Stimulated activated CD8-positive, alpha-beta memory T cell treated with anti-CD3 and anti-CD28 coated beads, Interleukin-7, amount 100 ng/mL, for 48 hours (primary cell): ENCODE results near the gene TSGA10.
"Not testable (repeated sequence)": the region's sequence is repeated elsewhere in the genome, so short reads cannot be mapped to it uniquely, and the experiment has no call there.

ENCODE experiments used
- DNase-seq, 2 donors: peaks; one replicate each; pipeline ENCODE4 v3.0.0-alpha.2; 2020; ENCODE audit warnings: low read depth in 1 of 2; ENCODE audit errors: extremely low read depth in 1 of 2

Gene TSGA10

DNA sequence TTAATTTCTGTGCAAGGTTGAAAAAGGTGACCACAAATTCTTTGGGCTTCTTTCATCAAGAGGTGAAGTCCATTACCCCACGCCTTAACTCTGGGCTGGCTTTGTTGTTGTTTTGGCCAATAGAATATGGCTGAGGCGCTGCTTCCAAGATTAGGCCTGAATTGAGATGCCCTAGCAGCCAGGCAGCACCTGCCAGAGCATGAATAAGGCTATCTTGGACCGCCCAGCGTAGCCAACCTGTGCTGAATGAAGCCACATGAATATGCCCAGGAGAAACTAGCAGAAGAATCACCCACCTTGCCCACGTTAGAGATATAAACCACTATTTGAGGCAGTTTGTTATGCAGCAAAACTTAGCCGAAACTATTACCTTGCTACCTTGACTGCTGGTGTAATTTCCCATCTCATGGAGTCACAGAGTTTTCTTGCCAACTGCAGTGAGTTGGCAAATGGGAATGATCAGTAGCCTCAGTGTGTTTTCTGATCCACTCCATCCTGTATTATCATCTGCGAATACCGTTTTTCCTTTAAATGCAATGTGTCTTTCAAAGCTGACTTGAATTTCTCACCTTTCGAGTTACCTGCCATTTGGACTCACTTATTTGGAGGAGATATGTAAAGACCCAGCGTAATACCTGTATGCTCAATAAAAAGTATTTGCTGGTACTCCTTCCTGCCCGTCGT is 679 bp downstream of the TSGA10 start:
- no peak for DNase-seq

DNA sequence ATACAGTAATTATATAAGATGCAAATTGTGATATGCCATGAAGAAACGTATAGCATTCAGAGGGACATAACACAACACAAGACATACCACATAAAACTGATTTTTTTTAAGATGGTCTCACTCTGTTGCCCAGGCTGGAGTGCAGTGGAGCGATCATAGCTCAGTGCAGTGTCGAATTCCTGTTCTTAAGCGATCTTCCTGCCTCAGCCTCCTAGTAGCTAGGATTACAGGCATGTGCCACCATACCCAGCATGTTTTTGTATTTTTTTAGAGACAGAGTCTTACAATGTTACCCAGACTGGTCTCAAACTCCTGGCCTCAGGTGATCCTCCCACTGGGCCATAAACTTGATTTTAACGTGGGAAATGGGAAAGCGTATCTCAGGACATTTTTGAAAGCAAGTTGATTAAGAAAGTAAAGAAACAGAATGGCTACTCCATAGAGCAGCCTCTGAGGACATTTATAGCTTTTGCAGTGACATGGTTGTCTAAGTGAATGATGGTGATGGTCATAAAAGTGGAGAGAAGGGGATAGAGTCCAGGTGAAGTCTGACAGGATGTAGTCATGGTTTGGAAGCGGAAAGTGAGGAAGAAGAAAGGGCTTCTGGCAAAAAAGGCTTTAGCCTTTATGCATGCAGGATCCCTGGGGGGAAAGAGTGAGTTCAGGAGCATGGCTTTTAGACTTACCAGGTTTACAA is 2.4 kb downstream of the TSGA10 start:
- no peak for DNase-seq

DNA sequence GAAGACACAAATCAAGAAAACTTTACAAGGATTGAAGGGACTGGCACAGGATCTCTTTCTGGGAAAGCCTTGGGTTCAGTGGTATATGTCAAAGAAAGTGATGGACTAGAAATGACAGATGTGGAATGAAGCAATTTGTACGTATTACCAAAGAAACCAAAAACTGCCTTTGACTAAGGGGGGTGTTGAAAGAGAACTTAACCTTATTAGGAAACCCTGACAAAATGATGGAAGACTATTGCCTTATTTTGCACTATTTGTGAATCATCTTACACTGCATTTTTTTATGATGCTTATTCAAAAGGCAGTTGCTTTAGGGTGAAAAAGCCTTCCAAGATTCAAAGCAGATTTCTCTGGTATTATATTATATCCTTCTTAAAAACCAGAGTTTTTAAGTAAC is 4.0 kb downstream of the TSGA10 start:
- DNase-seq, result no peak

DNA sequence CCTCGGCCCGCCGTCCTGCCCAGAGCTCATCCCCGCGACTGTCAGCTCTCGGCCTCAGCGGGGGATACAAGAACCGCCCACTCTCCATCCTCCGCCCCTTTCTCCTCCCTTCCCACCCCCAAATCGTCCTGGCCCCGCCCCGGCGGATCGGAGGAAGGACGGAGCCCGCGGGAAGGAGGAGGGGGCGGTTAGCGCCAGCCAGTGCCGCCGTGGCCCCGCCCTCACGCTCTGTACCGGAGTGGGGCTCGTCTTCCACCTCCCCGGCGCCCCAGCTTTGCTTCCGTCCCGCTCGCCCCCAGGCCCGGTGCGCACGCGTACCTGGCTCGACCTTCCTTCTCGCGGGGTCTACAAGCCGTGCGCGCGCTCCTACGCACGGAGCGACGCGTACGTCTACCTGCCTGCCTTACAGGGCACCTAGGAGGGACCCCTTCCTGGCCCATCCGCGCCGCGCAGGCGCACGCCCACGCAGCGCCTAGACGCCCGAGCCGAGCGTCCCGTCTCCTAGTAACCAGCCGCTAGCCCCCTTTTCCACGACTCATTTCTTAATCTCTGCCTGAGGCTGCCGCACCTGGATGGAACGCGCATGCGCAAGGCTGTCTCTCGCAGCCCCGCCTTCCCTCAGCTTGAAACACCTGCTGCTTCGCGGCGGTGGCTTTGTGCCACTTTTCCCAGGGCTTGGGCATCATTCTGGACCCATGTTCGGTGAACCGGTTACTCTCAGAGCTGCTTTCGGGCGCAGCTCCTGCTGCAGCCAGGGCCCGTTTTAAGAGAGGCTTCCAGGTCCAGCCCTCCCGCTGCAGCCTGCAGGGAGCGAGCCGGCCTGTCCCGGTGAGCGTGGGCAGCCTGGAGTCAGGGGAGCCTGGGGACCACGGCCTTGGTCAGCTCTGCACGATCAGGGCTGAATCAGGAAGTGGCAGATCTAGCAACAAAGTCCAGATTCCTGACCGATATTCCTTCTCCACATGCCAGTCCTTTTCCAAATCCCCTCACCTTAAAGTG is 13.3 kb downstream of the TSGA10 start, which contains the start of gene C2orf15:
Gene C2orf15, plus strand, starts transcription at position 598 of the 999 bp plus-strand sequence. CDS start 8,852 bp downstream, outside the sequence.
- DNase-seq, result peak; percentile 95 to 96

DNA sequence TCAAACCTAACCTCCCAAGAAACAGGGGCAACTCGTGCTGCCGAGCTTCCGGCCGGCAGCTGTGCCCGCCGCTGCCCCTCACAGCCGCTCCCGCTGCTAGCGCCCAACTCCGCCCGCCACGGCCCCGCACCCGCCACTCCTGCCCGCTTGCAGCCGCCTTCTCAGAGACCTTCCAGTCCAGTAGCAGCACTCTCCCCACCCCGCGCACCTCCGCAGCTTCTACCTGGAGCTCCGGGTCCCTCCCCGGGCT is 14.0 kb downstream of the TSGA10 start:
- no peak for DNase-seq

DNA sequence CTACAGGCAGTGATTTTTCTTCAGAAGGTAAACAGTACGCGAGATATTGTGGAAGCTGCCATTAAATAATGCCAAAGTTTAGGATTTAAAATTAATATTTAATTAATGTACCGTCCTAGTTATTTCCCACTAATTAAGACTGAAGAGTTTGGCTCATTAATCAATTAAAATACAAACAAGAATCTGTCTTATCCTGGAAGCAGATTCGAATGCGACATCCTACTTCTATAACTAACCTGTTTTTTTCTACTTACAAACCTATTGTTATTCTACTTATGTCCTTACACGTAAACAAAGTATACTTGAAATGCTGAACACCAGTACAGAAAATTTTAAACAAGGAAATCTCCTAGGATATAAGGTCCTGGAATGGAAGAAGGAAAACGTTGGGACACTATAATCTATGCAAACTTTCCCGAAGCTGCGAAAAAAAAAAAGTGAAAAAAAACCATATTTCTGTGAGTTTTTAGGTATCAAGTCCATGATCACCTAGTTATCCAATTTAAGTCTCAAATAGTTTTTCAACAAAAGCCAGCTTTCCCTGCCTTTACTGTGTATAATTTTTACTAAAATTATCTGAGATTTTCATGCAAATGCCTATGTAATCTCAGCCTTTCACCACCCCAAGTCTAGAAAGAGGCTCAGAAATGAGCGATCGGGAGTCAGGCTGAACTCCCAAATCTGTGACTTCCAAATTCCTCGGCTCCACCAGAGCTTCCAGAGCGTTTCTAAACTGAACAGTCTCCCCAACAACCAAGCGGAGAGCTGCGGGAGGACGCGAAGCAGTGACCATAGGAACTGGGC is 14.5 kb downstream of the TSGA10 start:
- no peak for DNase-seq

DNA sequence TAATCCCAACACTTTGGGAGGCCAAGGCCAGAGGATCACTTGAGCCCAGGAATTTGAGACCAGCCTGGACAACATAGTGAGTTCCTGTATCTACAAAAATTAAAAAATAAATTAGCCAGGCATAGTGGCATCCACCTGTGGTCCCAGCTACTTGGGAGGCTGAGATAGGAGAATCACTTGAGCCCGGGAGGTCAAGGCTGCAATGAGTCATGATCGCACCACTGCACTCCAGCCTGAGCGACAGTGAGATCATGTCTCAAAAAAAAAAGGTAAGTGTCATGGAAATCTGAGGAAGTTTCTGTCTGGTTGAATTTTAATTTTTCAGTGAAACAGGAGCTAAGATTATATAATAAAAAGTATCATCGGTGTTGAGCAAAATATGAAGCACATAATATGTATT is 15.7 kb downstream of the TSGA10 start:
- no peak for DNase-seq

DNA sequence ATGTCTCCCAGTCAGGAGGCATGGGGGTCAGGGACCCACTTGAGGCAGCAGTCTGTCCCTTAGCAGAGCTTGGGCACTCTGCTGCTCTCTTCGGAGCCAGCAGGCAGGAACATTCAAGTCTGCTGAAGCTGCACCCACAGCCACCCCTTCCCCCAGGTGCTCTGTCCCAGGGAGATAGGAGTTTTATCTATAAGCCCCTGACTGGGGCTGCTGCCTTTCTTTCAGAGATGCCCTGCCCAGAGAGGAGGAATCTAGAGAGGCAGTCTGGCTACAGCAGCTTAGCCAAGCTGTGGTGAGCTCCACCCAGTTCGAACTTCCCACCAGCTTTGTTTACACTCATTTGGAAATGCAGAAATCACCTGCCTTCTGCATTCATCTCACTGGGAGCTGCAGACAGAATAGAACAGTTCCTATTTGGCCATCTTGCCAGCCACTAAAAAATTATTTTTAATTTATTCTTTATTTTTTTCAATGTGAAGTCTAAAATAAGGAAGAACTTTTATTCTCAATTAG is 19.6 kb downstream of the TSGA10 start:
- DNase-seq, result not testable (repeated sequence)

DNA sequence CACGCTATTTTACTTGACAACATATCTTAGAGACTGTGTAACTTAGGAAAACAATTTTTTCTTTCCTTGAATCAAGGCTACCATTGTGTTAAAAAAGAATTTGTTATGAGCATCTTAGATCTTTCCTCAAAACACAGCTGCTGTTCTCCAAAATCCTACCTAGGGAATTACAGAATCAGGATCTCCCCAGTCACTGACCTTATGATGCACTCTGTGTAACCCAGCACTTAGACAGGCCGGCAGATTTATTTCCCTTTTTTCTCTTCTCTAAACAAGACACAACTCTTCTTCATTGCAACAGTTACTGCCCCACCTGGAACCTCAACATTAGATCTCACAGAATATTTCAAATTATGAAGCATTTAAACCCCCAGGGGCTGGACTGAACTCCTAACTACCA is 26.8 kb downstream of the TSGA10 start:
- DNase-seq, result no peak

DNA sequence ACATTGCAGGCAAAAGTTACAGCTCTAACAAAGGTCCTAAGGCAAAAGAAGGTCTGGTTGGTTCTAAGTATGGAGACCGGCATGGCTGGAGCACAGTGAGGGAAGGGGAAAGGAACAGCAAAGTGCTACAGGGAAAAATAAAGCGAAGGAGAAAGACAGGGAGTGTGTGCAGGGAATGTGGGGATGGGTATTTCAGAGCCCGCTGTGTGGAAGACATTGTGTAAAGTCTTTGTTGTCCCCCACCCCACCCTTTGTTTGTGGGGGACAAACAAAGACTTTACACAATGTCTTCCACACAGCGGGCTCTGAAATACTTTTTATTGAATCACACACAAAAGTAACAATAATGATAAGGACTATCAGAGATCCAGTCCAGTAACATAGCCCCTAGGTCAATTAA is 42.1 kb downstream of the TSGA10 start:
- no peak for DNase-seq

DNA sequence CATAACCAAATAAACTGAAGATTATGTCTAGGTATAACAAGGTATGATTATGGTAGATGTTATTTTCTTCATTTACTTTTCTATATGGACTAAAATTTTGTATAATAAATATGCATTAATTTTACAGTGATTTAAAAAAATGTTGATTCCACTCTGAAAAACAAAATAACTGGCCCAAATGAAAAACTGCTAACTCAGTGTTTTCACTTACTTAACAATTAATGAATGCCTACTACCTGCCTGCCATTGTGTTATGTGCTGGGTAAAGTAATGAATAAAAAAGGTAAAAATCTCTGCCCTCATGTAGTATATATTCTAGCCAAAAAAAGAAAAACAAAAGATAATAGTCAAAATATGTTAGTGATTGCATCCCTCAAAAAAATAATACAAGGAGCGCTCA is 42.8 kb downstream of the TSGA10 start:
- DNase-seq, result no peak

DNA sequence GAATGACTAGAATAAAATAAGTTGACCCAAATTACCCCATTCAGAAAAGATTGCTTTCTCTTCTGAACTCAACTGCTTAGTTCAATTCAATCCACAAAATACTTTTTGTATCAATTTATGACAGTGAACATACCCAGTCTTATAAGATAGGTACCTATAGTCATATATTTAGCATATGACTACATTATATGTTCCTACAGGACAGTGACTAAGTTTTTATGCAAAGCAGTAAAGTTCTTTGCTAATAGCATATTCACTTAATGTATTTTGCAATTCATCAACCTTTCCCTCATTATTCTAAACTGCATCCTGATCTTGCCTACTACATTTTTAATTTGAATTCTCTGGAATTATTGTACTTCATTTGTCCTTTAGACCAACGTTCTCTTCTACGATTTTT is 43.5 kb downstream of the TSGA10 start:
- DNase-seq, result no peak

DNA sequence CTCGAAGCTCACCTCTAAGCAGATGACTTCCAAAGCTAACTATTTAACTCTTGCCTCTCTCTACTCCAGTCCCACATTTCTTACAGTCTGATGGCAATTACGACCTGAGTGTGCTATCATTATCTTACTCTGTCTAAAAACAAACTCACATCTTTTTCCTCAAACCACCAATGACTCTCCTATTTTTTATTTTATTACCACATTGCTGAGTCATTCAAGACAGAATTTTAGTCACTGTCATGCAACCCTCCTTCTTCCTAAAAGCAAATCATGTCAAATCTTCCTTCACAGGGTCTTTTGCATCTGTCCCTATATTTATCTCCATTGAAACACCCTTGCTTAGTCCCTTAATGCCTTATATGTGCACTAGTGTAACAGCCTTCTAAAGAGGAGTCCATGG is 47.8 kb downstream of the TSGA10 start:
- DNase-seq, result no peak

DNA sequence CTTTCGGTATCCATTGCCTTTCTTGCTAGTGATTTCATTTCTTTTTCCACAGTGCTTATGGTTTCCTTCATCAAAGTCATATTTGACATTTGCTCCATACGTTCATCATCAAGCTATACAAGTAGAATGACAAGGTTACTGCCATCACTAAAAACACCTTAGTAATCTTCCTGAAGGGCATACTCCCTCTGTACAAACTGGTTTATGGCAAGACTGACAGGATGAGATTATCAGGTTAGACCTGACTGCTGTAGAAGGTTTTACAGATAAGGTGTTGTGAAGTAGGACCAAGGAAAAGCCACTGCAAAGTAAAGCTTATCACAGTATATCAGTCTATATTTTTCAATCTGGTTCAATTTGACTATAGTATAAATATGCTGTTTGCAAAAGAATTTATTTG is 50.7 kb downstream of the TSGA10 start:
- DNase-seq, result no peak

DNA sequence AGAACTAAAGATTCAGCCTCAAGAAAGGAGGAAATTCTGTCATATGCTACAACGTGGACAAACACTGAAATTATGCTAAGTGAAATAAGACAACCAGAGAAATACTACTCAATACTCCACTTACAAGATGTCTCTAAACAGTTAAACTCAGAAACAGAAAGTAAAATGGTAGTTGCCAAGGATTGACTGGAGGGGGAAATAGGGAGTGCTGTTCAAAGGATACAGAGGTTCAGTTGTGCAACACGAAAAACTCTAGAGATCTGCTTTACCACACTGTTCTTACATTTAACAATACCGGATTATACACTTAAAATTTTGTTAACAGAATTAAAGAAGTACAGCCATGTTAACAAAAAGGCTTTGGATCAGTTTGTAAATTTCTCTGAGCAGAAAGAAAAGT is 53.0 kb downstream of the TSGA10 start:
- no peak for DNase-seq

DNA sequence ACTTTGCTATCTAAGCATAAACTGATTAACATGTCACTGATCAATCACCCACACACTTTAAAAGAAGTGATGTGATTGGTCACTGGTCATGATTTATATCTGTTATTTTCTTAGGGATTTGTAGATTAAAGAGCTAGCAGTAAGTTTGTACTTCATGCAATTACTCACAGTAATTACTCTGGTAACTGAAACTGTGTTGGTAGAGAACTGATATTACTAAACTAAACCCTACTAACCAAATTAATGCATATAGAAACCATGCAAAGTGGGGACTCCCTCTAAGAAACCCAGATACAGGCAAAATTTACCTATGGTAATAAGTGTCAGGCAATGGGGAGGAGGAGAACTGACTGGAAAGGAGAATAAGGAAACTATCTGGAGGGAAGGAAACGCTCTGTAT is 58.0 kb downstream of the TSGA10 start:
- DNase-seq, result no peak

DNA sequence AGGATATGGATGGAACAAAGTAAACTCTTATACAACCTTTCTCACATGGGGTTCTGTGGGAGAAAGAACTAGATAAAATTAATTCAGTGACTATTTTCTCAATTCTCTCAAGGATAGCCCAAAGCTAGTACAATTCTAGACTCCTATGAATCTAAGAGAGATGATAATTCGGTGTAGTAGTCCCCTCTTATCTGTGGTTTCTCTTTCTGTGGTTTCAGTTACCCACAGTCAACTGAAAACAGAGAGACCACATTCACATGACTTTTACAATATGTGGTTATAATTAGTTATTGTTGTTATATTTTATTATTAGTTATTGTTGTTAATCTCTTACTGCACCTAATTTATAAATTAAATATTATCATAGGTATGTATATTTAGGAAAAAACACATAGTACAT is 66.7 kb downstream of the TSGA10 start:
- no peak for DNase-seq

DNA sequence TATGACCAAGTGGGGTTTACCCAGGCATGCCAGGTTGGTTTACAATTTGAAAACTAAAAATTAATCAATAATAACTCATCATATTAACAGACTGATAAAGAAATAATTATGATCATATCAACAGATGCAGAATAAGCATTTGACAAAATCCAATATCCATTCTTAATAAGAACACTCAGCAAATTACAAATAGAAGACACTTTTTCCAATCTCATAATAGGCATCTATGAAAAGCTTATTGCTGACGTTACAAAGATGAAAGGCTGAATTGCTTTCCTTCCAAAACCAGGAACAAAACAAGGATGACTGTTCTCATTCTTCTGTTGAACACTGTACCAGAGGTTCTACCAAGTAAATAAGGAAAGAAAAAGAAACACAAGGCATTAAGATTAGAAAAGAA is 68.4 kb downstream of the TSGA10 start:
- DNase-seq, result no peak

DNA sequence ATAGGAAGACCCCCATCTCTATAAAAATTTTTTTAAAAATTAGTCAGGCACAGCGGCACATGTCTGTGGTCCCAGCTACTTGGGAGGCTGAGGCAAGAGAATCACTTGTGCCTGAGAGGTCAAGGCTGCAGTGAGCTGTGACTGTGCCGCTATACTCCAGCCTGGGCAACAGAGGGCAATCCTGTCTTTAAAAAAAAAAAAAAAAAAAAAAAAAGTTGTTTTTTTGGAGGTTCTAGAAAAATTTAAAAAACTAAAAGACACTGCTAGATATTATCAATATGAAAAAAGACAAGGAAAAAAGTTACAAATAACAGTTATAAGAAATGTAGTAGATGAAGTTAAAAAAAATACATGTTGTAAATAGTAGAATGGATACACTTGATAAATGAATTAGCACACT is 69.3 kb downstream of the TSGA10 start:
- no peak for DNase-seq

DNA sequence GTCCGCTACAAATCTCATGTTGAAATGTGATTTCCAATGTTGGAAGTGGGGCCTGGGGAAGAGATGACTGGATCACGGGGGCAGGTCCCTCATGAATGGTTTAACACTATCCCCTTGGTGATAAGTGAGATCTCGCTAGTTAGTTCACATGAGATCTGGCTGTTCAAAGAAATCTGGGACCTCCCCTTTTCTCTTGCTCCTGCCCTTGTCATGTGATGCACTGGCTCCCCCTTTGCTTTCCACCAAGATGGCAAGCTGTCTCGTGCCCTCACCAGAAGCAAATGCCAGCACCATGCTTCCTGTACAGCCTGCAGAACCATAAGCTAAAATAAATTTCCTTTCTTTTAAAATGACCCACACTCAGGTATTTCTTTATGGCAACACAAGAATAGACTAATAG is 70.5 kb downstream of the TSGA10 start:
- no peak for DNase-seq

DNA sequence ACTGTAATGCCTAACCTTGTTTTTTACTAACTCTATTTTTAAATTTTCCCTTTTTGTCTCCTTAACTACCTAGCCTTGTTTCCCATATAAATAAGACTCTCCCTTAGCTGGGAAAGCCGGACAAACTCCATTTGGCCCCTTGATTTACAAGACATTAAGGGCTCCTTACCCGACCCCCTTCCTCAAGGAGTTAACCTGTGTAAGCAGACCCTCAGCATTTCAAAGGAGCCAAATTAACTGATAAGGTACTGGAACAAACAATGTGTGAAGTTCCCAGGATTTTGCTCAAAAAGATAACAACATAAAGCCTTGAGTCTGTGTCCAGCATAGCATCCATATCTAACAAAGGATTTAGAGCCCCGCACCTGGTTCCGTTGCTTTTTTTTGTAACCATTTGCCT is 72.9 kb downstream of the TSGA10 start:
- no peak for DNase-seq
